ENCODE results near the gene ACYP2.
"Not testable (repeated sequence)": the region's sequence is repeated elsewhere in the genome, so short reads cannot be mapped to it uniquely, and the experiment has no call there.

Gene ACYP2

GRCh38 chr2:54099829-54100585, 15.4 kb upstream of the ACYP2 start:
- no peak for DNase-seq

GRCh38 chr2:54100772-54101171, 14.6 kb upstream of the ACYP2 start:
- DNase-seq = no peak

DNA sequence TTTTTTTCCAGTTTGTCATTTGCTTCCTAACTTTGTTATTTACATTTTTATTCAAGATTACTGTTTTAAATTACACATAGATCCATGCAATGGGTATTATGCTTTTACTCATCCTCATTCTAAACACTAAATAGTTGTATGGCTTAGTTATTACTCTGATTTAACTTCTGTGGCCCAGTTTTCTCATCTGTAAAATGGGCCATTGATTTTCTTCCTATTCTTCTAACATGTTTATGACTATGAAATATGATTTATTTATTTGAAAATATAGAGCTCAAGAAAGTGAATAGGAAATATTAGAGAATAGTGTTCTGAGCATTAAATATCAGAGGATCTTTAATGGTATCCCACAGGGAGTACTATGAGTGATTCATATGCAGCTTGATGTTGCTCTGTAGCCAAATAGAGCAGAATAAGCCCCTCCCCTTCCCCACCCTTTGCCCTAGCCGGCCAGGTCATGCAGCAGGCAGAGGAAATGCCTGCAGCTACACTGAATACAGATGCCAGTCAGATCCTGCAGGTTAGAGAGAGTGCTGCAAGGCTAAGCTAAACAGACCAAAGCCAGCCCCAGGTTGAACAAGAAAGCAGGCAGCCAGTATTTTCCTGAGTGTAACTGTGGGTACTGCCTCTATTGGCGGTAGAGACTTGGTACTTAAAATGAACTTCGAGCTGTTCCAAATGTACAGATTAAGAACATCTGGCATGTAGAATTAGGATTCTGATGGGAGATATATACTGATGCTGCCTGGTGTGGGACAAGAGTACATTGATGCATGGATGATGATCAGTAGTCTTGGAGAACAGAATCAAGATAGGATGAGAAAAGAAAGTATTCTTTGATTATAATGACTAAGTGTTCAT, 11.7 kb upstream of the ACYP2 start:
- DNase-seq = no peak

- DNase-seq = no peak
Observed at GRCh38 chr2:54106631-54107454, 8.6 kb upstream of the ACYP2 start.

DNA sequence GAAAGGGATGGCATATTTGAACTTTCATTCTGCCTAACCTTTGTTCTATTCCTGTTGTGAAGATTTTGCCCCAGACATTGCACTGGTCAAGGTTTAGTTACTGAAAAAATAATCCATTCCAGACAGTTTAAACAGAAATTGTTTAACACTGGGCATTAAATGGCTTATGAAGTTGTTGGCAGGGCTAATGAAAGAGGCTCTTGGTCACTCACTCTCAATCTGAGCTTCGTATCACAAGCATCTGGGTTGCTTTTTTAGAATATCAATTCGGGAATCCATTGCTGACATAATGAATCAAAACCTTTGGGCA, 8.0 kb upstream of the ACYP2 start:
- no peak for DNase-seq

GRCh38 chr2:54107903-54108615, 7.4 kb upstream of the ACYP2 start:
- DNase-seq = no peak

DNA sequence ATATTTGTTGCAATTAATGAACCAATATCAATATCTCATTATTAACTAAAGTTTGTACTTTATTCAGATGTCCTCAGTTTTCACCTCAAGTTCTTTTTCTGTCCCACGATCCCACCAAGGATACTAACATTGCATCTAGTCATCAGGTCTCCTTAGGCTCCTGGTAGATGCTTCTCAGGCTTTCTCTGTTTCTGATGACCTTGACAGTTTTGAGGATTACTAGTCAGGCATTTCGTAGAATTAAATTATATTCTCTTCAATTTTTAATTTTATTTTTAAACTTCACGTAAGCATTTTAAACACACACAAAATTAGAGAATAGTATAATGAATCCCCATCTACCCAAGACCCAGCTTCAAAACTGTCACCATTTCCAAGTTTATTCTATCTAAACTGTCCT, 5.6 kb upstream of the ACYP2 start:
- DNase-seq = no peak

DNA sequence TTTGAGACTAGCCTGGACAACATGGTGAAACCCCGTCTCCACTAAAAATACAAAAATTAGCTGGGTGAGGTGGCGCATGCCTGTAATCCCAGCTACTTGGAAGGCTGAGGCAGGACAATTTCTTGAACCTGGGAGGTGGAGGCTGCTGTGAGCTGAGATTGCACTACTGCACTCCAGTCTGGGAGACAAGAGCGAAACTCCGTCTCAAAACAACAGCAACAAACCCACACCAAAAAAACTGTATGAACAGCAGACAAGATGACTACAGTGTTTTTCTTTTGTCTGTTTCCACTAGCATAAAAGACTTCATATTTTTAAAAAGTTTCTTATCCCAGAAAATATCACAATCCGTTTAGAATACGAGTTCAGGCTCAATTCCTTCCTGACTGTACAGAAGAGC, 936 bp upstream of the ACYP2 start:
- not testable (repeated sequence) for DNase-seq

DNA sequence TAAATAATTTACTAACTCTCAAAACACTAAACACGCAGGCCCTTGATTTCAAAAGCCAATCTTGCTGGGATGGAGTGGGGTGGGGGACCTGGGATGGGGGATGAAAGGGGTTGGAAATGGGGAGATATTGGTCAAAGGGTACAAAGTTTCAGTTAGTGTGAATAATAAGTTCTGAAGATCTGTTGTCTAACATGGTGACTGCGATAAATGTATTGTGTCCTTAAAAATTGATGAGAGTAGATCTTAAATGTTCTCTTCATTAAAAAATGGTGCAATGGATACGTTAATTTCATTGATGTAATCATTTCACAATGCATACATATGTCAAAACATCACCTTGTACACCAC, 505 bp upstream of the ACYP2 start:
- DNase-seq = no peak

DNA sequence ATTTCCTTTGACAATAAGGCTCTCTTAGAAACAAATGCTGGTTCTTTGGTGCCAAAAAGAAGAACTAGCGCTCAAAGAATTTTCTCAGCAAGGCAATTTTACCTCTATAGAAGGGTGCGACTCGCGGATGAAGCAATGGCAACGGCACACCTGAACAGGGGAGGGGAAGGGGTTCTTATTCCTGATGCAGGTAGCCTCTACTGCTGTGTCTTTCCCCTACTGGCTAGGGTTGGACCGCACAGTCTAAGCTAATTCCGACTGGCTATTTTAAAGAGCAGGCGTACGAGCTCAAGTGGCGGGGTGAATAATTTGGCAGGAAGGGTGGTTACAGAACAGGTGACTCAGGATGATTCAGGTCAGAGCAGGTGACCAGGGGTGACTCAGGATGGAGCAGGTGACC, 1.2 kb downstream of the ACYP2 start:
- not testable (repeated sequence) for DNase-seq

DNA sequence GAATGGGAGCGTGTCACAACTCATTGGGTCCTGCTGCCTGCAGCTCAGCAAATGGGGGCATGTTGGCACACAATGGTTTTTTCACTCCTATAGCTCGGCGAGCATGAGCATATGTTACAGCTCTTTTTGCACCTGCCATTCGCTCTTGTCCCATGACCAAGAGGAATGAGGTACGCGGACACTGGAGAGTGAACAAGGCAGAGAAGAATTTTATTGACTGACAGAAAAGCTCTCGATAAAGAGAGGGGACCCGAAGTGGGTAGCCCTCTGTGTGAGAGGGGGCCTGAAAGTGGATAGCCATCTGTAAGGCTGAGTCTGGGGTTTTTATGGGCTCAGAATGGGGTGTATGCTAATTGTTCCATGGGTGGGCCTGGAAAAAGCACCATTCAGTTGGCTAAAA, 5.5 kb downstream of the ACYP2 start:
- DNase-seq = no peak

- DNase-seq = no peak
Observed at GRCh38 chr2:54122171-54122935, 6.9 kb downstream of the ACYP2 start.

DNA sequence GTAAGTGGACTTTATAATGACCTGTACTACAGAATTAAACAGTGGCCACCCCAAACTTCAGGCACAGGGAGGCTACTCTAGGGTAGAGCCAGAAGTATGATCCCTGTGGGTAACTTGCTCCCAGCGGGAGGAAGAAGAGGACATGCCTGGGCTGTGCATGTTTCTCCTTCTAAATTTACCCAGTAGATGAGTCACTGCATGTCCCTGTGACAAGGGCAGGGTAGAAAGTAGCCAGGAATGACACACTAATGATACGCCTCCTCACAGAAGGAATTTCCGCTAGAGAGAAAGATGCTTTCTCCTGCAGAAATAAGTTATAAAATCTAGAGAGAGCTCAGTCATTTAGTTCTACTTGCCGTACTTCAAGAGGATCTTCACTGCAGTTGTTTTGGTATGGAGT, 7.5 kb downstream of the ACYP2 start:
- DNase-seq = no peak

DNA sequence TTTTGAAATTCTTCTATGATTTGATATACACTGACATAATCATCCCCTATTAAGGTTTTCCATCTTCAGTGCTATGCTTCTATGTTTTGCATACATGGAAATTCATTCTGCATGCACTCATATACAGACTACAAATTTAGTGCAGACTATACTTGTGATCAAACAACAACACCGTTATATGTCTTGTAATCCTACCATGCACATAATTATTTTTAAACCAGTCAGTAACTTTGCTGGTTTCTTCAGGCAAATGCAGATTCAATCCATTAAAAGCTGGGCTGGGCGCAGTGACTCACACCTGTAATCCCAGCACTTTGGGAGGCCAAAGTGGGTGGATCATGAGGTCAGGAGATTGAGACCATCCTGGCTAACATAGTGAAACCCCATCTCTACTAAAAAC, 11.8 kb downstream of the ACYP2 start:
- DNase-seq = not testable (repeated sequence)

DNA sequence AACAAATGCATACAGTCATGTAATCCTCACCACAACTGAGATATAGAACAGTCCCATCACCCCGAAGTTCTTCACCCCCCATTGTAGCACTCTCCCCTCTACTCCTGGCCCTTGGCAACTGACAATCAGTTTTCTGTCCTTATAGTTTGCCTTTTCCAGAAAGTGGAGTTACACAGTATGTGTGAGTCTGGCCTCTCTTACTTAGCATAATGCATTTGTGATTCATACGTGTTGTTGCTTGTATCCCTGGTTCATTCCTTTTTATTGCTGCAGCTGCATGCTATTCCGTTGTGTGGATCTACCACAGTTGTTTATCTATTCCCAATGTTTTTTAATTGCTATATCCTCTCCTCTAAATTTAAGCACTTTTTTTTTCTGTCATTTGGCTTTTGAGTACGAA, 17.6 kb downstream of the ACYP2 start:
- no peak for DNase-seq

DNA sequence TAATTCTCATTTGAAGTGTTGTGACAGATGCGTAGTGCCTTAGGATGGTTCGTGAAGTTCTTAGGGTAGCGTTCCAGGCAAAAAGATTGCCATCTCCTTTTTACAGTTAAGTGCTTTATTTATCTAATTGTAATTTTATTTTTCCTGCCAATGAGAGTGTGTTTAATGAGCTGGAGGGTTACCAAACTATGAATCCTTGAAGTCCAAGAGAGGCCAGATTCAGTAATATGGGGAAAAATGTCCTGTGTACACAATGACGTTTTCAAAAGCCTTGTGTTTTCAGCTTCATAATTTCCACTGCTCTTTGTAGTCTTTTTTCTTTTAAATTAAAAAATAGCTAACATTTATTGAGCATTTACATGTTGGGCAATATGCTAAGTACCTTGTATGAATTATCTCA, 23.8 kb downstream of the ACYP2 start:
- no peak for DNase-seq

GRCh38 chr2:54143780-54144179, 28.4 kb downstream of the ACYP2 start:
- DNase-seq = no peak

DNA sequence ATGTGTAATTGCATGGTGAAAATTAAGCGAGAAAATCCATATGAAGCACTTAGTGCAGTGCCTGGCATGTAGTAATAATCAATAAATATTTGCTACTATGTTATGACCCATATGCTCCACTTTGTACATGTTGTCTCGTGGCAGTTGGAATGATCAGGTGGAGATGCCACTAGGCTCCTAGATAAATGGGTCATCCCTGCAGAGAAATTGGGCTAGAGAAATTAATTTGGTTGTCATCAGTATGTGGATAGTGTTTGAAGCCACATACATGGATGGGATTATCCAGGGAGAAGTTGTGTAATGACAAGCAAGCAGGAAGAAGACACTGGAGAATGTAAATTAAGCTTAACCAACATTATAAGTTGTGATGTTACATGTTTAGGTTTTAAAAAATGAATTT, 33.0 kb downstream of the ACYP2 start:
- no peak for DNase-seq

DNA sequence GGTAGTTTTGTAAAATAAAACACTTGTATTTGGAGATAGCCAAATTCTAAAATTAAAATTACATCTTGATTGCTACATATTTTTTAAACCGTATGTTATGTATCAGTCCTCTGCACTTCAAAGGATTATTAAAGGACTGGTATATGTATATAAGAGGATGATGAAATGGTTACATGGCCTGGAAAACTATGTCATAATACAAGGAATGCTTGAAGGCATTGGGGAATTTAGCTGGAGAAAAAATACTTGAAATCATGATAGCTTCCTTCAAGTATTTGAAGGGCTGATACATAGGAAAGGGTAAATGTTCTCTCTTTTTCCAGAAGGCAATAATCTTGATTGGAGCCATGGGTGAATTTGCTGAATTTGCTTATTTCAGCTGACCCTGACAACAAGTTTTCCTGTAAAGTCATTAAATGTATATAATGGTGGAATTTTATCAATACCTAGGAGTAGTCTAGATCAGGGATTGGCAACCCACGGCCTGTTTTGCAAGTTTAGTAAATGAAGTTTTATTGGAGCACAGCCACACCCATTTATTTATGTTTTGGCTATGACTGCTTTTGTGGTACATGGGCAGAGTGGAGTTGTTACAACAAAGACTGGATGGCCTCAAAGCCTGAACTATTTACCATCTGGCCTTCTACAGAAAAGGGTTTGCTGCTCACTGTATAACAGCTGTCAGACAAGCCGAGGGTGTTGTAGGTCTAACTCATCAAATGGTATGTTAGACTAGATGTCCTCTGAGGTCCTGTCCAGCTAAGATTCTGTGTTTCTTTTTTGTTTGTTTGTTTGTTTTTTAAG, 34.4 kb downstream of the ACYP2 start:
- no peak for DNase-seq

GRCh38 chr2:54158311-54158710, 42.9 kb downstream of the ACYP2 start:
- DNase-seq = no peak

- no peak for DNase-seq
Observed at GRCh38 chr2:54161660-54162424, 46.4 kb downstream of the ACYP2 start.
